Mesenchymal stem cell (in vitro differentiated cells and primary cell): Measurements from ENCODE around the gene ASTN2.

ENCODE experiments used
- DNase-seq: peaks from one replicate; pipeline ENCODE4 v3.0.0-alpha.2; 2013
- H2AFZ ChIP-seq: one replicate; pipeline ENCODE4 v1.6.1; 2013; ENCODE audit warnings: low read depth, mild to moderate bottlenecking, control low read depth, inconsistent platforms, low read length, moderate library complexity
- H2AK5ac ChIP-seq: 2 replicates; pipeline ENCODE4 v1.6.1; 2013; ENCODE audit warnings: low read length, moderate library complexity, mild to moderate bottlenecking, inconsistent platforms; ENCODE audit not compliant: severe bottlenecking
- H2BK120ac ChIP-seq: one replicate; pipeline ENCODE4 v1.6.1; 2013; ENCODE audit warnings: low read depth, mild to moderate bottlenecking, inconsistent platforms, low read length, moderate library complexity
- H2BK12ac ChIP-seq, 2 experiments: one replicate each; pipeline ENCODE4 v1.6.1; 2013; ENCODE audit warnings: inconsistent platforms in 2 of 2, low read length in 2 of 2, mild to moderate bottlenecking in 2 of 2, moderate library complexity in 2 of 2, control low read depth in 1 of 2
- H2BK15ac ChIP-seq: one replicate; pipeline ENCODE4 v1.6.1; 2013; ENCODE audit warnings: mild to moderate bottlenecking, low read depth, inconsistent platforms; ENCODE audit not compliant: poor library complexity, severe bottlenecking
- H2BK5ac ChIP-seq: 2 replicates; pipeline ENCODE4 v1.6.1; 2013; ENCODE audit warnings: low read depth, mild to moderate bottlenecking, low read length, control low read depth, inconsistent platforms; ENCODE audit not compliant: poor library complexity, severe bottlenecking
- H3K14ac ChIP-seq, 2 experiments: one replicate each; pipeline ENCODE4 v1.6.1; 2013; ENCODE audit warnings: inconsistent platforms in 2 of 2, low read length in 2 of 2, control low read depth in 1 of 2, mild to moderate bottlenecking in 1 of 2, moderate library complexity in 1 of 2
- H3K18ac ChIP-seq, 2 experiments: one replicate each; pipeline ENCODE4 v1.6.1; 2013; ENCODE audit warnings: inconsistent platforms in 2 of 2, low read length in 2 of 2, control low read depth in 1 of 2, low read depth in 1 of 2, mild to moderate bottlenecking in 1 of 2
- H3K23ac ChIP-seq, 2 experiments: one replicate each; pipeline ENCODE4 v1.6.1; 2013; ENCODE audit warnings: inconsistent platforms in 2 of 2, low read length in 2 of 2, mild to moderate bottlenecking in 2 of 2, moderate library complexity in 2 of 2, control low read depth in 1 of 2
- H3K27ac ChIP-seq: 2 replicates; pipeline ENCODE4 v1.5.1; 2013; ENCODE audit warnings: mild to moderate bottlenecking, moderate library complexity, low read length, control low read depth, inconsistent platforms; ENCODE audit not compliant: poor library complexity, severe bottlenecking
- H3K27me3 ChIP-seq, 2 experiments: 2 replicates each; pipeline versions ENCODE4 v1.6.1 to v1.7.0; 2013; ENCODE audit warnings: low read length in 2 of 2, mild to moderate bottlenecking in 2 of 2, moderate library complexity in 2 of 2, control low read depth in 1 of 2, inconsistent platforms in 1 of 2; ENCODE audit not compliant: control insufficient read depth in 1 of 2, insufficient read depth in 1 of 2
- H3K36me3 ChIP-seq, 2 experiments: 2 replicates each; pipeline versions ENCODE4 v1.6.1 to v1.7.0; 2013; ENCODE audit warnings: low read length in 2 of 2, control low read depth in 1 of 2, inconsistent platforms in 1 of 2, low read depth in 1 of 2, mild to moderate bottlenecking in 1 of 2; ENCODE audit not compliant: insufficient read depth in 2 of 2, control insufficient read depth in 1 of 2
- H3K4ac ChIP-seq, 2 experiments: one replicate each; pipeline ENCODE4 v1.6.1; 2013; ENCODE audit warnings: inconsistent platforms in 2 of 2, low read length in 2 of 2, mild to moderate bottlenecking in 2 of 2, moderate library complexity in 2 of 2, control low read depth in 1 of 2, low read depth in 1 of 2
- H3K4me1 ChIP-seq: 2 replicates; pipeline ENCODE4 v1.6.1; 2013; ENCODE audit warnings: low read depth, low read length, control low read depth; ENCODE audit not compliant: control insufficient read depth, insufficient read depth
- H3K4me2 ChIP-seq: 2 replicates; pipeline ENCODE4 v1.6.1; 2013; ENCODE audit warnings: low read length, mild to moderate bottlenecking, inconsistent platforms; ENCODE audit not compliant: poor library complexity, severe bottlenecking
- H3K4me3 ChIP-seq, 2 experiments: 2 replicates each; pipeline versions ENCODE4 v1.5.1 to v1.7.0; 2013; ENCODE audit warnings: low read length in 2 of 2, mild to moderate bottlenecking in 2 of 2, control low read depth in 1 of 2, low read depth in 1 of 2; ENCODE audit not compliant: insufficient read depth in 1 of 2
- H3K79me1 ChIP-seq: replicated peaks from 2 replicates; pipeline ENCODE4 v1.6.1; 2013; ENCODE audit warnings: mild to moderate bottlenecking, control low read depth, low read length, inconsistent platforms; ENCODE audit not compliant: poor library complexity, severe bottlenecking
- H3K9ac ChIP-seq: 2 replicates; pipeline ENCODE4 v1.7.0; 2013; ENCODE audit warnings: mild to moderate bottlenecking, low read length, moderate library complexity
- H3K9me3 ChIP-seq: 2 replicates; pipeline ENCODE4 v1.7.0; 2013; ENCODE audit warnings: mild to moderate bottlenecking, low read length; ENCODE audit not compliant: control insufficient read depth
- H4K8ac ChIP-seq: one replicate; pipeline ENCODE4 v1.6.1; 2013; ENCODE audit warnings: inconsistent platforms, mild to moderate bottlenecking, low read length, moderate library complexity
- H4K91ac ChIP-seq: one replicate; pipeline ENCODE4 v1.6.1; 2013; ENCODE audit warnings: mild to moderate bottlenecking, low read length, inconsistent platforms
- WGBS: methylation state at CpG from one replicate; pipeline ENCODE4 v1.1.7; 2013; ENCODE audit warnings: mixed read lengths; 5-methylcytosine and 5-hydroxymethylcytosine counted together

ASTN2 gene

DNA sequence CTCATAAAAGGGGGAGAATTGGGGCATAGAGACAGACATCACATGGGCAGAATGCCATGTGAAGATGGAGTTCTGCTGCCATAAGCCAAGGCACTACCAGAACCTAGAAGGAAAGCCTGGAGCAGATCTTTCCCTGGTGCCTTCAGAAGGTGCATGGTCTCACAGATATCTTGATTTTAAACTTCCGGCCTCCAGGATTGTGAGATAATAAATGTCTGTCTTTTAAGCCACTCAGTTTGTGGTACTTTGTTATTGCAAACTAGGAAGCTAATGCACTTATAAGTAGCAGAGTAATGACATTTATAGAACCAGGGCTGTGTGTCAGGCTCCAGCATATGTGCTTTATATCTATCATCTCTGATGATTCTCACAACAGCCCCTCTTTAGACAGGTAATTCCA, 130.4 kb downstream of the ASTN2 start:
- Histone ChIP-seq H3K9me3 (no peaks in the 10 kb centered on the region), H2BK15ac (no peak overlapping the region), H2AFZ (no peak overlapping the region), H3K36me3 (no peaks in the 10 kb centered on the region), H2BK120ac (no peak overlapping the region), H3K4me2 (no peak overlapping the region), H3K23ac (no peak overlapping the region), H3K14ac (no peak overlapping the region), H3K4me1 (no peaks in the 10 kb centered on the region), H2BK12ac (no peak overlapping the region), H2AK5ac (no peak overlapping the region), H3K9ac (no peak overlapping the region), H4K8ac (no peak overlapping the region), H3K27me3 (no peaks in the 10 kb centered on the region), H3K4me3 (no peak overlapping the region), H2BK5ac (no peak overlapping the region), H3K18ac (no peak overlapping the region), H3K4ac (no peak overlapping the region), H3K79me1 (no peaks in the 10 kb centered on the region), H3K27ac (no peak overlapping the region), H4K91ac (no peak overlapping the region)
- DNase-seq = no peak
- WGBS = 93% methylated on average over 1 of the region's 1 CpG

DNA sequence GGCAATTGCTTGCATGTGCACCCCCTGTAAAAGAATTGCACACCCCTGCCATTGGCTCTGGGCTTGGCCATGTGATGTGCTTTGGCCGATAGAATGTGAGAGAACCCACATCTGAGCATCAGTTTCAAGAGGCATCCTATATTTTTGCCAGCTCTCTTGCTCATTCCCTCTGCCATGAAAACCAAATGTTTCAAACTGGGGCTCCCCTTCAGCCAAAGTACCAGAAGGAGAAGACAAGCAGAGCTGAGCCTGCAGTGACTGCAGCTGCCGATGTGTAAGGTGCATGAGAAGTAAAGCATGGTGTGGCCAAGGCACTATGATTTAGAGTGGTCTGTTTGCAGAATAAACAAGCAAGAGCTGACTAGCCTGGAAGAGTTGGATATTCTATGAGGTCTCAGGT, 132.3 kb downstream of the ASTN2 start:
- Histone ChIP-seq H2BK5ac (no peak overlapping the region), H3K4ac (no peak overlapping the region), H3K27me3 (no peaks in the 10 kb centered on the region), H3K9me3 (no peaks in the 10 kb centered on the region), H3K4me1 (no peaks in the 10 kb centered on the region), H3K4me2 (no peak overlapping the region), H3K4me3 (no peak overlapping the region), H3K14ac (no peak overlapping the region), H3K18ac (no peak overlapping the region), H3K27ac (no peak overlapping the region), H4K91ac (no peak overlapping the region), H2BK12ac (no peak overlapping the region), H2BK15ac (no peak overlapping the region), H2BK120ac (no peak overlapping the region), H4K8ac (no peak overlapping the region), H3K79me1 (no peaks in the 10 kb centered on the region), H2AK5ac (no peak overlapping the region), H3K36me3 (no peaks in the 10 kb centered on the region), H3K23ac (no peak overlapping the region), H2AFZ (no peak overlapping the region), H3K9ac (no peak overlapping the region)
- WGBS = 61% methylated on average over 2 of the region's 2 CpGs
- no peak for DNase-seq

DNA sequence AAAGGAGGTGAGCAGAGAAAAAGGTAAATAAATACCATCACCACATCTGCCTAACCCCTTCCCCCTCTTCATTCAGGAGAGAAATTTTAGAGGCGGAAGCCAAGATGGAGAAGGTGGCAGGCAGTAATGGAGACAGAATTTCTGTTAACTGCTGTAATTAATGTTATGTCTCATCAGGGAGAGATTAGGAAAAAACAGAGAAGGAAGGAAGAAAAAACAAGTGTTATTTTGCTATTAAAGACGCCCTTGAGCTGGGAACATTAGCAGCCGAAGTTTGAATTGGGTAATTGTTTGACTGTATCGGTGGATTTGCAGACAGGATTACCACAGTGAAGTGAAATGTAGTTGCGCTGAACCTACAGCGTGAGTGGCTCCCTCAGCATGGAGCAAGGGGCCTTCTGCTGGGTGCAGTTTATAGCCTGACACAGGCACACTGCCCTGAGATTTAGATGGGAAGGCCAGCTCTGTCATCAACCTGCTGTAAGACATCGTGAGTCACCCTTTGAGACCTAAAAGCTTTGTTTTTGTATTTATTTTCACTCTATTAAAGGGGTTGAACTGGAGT, 136.3 kb downstream of the ASTN2 start:
- Histone ChIP-seq H3K27me3 (no peaks in the 10 kb centered on the region), H4K8ac (no peak overlapping the region), H2BK15ac (no peak overlapping the region), H3K9me3 (no peaks in the 10 kb centered on the region), H3K4me3 (no peak overlapping the region), H3K27ac (no peak overlapping the region), H2BK5ac (no peak overlapping the region), H3K79me1 (no peaks in the 10 kb centered on the region), H3K23ac (no peak overlapping the region), H3K9ac (no peak overlapping the region), H3K14ac (no peak overlapping the region), H2BK120ac (no peak overlapping the region), H3K4me2 (no peak overlapping the region), H4K91ac (no peak overlapping the region), H2BK12ac (no peak overlapping the region), H2AFZ (no peak overlapping the region), H3K18ac (no peak overlapping the region), H3K4me1 (no peaks in the 10 kb centered on the region), H3K36me3 (no peaks in the 10 kb centered on the region), H2AK5ac (no peak overlapping the region), H3K4ac (no peak overlapping the region)
- no peak for DNase-seq
- 79% methylated on average over 6 of the region's 7 CpGs for WGBS

DNA sequence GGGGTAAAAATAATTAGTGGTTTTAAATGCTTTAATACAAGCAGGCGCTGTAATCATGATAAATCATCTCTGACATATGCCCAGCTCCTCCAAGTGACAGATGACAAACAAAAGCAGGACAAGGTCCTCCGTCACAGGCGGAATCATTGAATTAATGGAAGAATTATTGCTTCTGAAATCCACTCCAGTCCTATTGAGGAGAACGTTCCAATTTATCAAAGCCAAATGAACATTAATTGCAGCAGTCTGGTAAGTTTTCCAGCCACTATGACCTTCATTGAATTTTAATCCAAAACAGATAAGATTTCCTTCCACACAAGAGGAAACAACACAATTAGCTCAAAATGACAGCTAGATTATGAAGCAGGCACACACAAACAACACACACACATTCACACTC, 136.8 kb downstream of the ASTN2 start:
- Histone ChIP-seq H3K4me2 (no peak overlapping the region), H2AK5ac (no peak overlapping the region), H2BK5ac (no peak overlapping the region), H3K36me3 (no peaks in the 10 kb centered on the region), H3K27me3 (no peaks in the 10 kb centered on the region), H3K9me3 (no peaks in the 10 kb centered on the region), H2AFZ (no peak overlapping the region), H3K79me1 (no peaks in the 10 kb centered on the region), H3K4me3 (no peak overlapping the region), H2BK12ac (no peak overlapping the region), H2BK15ac (no peak overlapping the region), H4K91ac (no peak overlapping the region), H2BK120ac (no peak overlapping the region), H3K18ac (no peak overlapping the region), H3K4ac (no peak overlapping the region), H3K14ac (no peak overlapping the region), H3K27ac (no peak overlapping the region), H3K4me1 (no peaks in the 10 kb centered on the region), H4K8ac (no peak overlapping the region), H3K23ac (no peak overlapping the region), H3K9ac (no peak overlapping the region)
- WGBS = 85% methylated on average over 4 of the region's 4 CpGs
- DNase-seq = no peak
